H9 (cell line): ENCODE results near the gene DCAF6. TPM values are rescaled to one million over a fixed set of nuclear protein-coding genes. Genes with fewer than 3 reads are reported as not detected.

Experiments used
- DNase-seq: peaks from one replicate; pipeline ENCODE4 v3.0.0-alpha.2; 2017
- H2AFZ ChIP-seq: one replicate; pipeline ENCODE4 v1.6.1; 2013; ENCODE audit warnings: mild to moderate bottlenecking, low read length, control low read depth, moderate library complexity
- H2AK5ac ChIP-seq: 2 replicates; pipeline ENCODE4 v1.6.1; 2013; ENCODE audit warnings: low read length, control low read depth, mixed read lengths; ENCODE audit not compliant: insufficient read length
- H2BK120ac ChIP-seq: one replicate; pipeline ENCODE4 v1.6.1; 2013; ENCODE audit warnings: low read depth, mild to moderate bottlenecking, low read length, control low read depth, inconsistent platforms; ENCODE audit not compliant: poor library complexity, severe bottlenecking
- H2BK12ac ChIP-seq: 2 replicates; pipeline ENCODE4 v1.6.1; 2013; ENCODE audit warnings: low read length, control low read depth, mixed read lengths, low read depth; ENCODE audit not compliant: insufficient read length
- H2BK15ac ChIP-seq: 2 replicates; pipeline ENCODE4 v1.6.1; 2013; ENCODE audit warnings: low read depth, low read length, control low read depth
- H2BK20ac ChIP-seq: one replicate; pipeline ENCODE4 v1.6.1; 2013; ENCODE audit warnings: low read depth, mild to moderate bottlenecking, low read length, control low read depth, inconsistent platforms; ENCODE audit not compliant: poor library complexity, severe bottlenecking
- H2BK5ac ChIP-seq: 2 replicates; pipeline ENCODE4 v1.6.1; 2013; ENCODE audit warnings: low read length, control low read depth, mixed read lengths; ENCODE audit not compliant: insufficient read length
- H3K14ac ChIP-seq: 2 replicates; pipeline ENCODE4 v1.6.1; 2013; ENCODE audit warnings: low read length, control low read depth; ENCODE audit not compliant: insufficient read depth
- H3K18ac ChIP-seq: 2 replicates; pipeline ENCODE4 v1.6.1; 2013; ENCODE audit warnings: low read depth, mild to moderate bottlenecking, mixed read lengths, low read length, control low read depth; ENCODE audit not compliant: insufficient read length
- H3K23ac ChIP-seq: 2 replicates; pipeline ENCODE4 v1.6.1; 2013; ENCODE audit warnings: low read length, control low read depth, mixed read lengths, low read depth; ENCODE audit not compliant: insufficient read length
- H3K23me2 ChIP-seq: 2 replicates; pipeline ENCODE4 v1.6.1; 2013; ENCODE audit warnings: low read depth, mild to moderate bottlenecking, mixed read lengths, low read length, control low read depth; ENCODE audit not compliant: insufficient read length, poor library complexity, severe bottlenecking
- H3K27ac ChIP-seq: 2 replicates; pipeline ENCODE4 v1.5.1; 2013; ENCODE audit warnings: low read length, control low read depth, mixed read lengths, low read depth; ENCODE audit not compliant: insufficient read length
- H3K27me3 ChIP-seq: 2 replicates; pipeline ENCODE4 v1.6.1; 2013; ENCODE audit warnings: low read length, control low read depth, inconsistent platforms; ENCODE audit not compliant: insufficient read depth
- H3K4ac ChIP-seq: 2 replicates; pipeline ENCODE4 v1.6.1; 2013; ENCODE audit warnings: low read depth, mild to moderate bottlenecking, control low read depth, inconsistent platforms, low read length, moderate library complexity
- H3K4me1 ChIP-seq: 2 replicates; pipeline ENCODE4 v1.6.1; 2013; ENCODE audit warnings: low read length, control low read depth, inconsistent platforms; ENCODE audit not compliant: insufficient read depth
- H3K4me2 ChIP-seq: 2 replicates; pipeline ENCODE4 v1.6.1; 2013; ENCODE audit warnings: low read length, control low read depth, mixed read lengths; ENCODE audit not compliant: insufficient read length, insufficient read depth
- H3K56ac ChIP-seq: 2 replicates; pipeline ENCODE4 v1.6.1; 2013; ENCODE audit warnings: low read depth, mild to moderate bottlenecking, mixed read lengths, low read length, control low read depth; ENCODE audit not compliant: insufficient read length
- H3K79me1 ChIP-seq: 2 replicates; pipeline ENCODE4 v1.6.1; 2013; ENCODE audit warnings: low read depth, mild to moderate bottlenecking, moderate library complexity, low read length, control low read depth, inconsistent platforms; ENCODE audit not compliant: insufficient read depth, poor library complexity, severe bottlenecking
- H3K79me2 ChIP-seq: 2 replicates; pipeline ENCODE4 v1.6.1; 2013; ENCODE audit warnings: low read length, control low read depth, inconsistent platforms; ENCODE audit not compliant: insufficient read depth
- H3K9ac ChIP-seq: 2 replicates; pipeline ENCODE4 v1.6.1; 2013; ENCODE audit warnings: low read length, control low read depth, mixed read lengths; ENCODE audit not compliant: insufficient read length; ENCODE audit errors: extremely low read depth
- H3K9me3 ChIP-seq: one replicate; pipeline ENCODE4 v1.6.1; 2013; ENCODE audit warnings: low read depth, low read length, inconsistent platforms; ENCODE audit not compliant: control insufficient read depth
- H3T11ph ChIP-seq: one replicate; pipeline ENCODE4 v1.6.1; 2013; ENCODE audit warnings: mild to moderate bottlenecking, low read length, control low read depth, inconsistent platforms
- H4K20me1 ChIP-seq: one replicate; pipeline ENCODE4 v1.6.1; 2013; ENCODE audit not compliant: control insufficient read depth, insufficient read length, insufficient read depth
- H4K5ac ChIP-seq: 2 replicates; pipeline ENCODE4 v1.6.1; 2013; ENCODE audit warnings: low read depth, mild to moderate bottlenecking, mixed read lengths, low read length, control low read depth; ENCODE audit not compliant: insufficient read length
- H4K8ac ChIP-seq: replicated peaks from 2 replicates; pipeline ENCODE4 v1.6.1; 2013; ENCODE audit warnings: low read length, control low read depth, mixed read lengths, low read depth; ENCODE audit not compliant: insufficient read length
- H4K91ac ChIP-seq: 2 replicates; pipeline ENCODE4 v1.6.1; 2013; ENCODE audit warnings: low read depth, mild to moderate bottlenecking, moderate library complexity, mixed read lengths, low read length, control low read depth; ENCODE audit not compliant: insufficient read length
- H3K27ac Mint-ChIP-seq, 3 experiments: 2 replicates in 2 of 3; 3 replicates in 1 of 3; pipeline ENCODE4 v1.8.0; 2020 to 2021; ENCODE audit warnings: mixed read lengths in 3 of 3, mild to moderate bottlenecking in 1 of 3, moderate library complexity in 1 of 3
- H3K27me3 Mint-ChIP-seq: 2 replicates; pipeline ENCODE4 v1.8.0; 2021; ENCODE audit warnings: low read depth, mild to moderate bottlenecking, moderate library complexity, mixed read lengths
- H3K36me3 Mint-ChIP-seq, 3 experiments: 2 replicates in 2 of 3; 3 replicates in 1 of 3; pipeline ENCODE4 v1.8.0; 2020 to 2021; ENCODE audit warnings: low read depth in 3 of 3, mixed read lengths in 3 of 3; ENCODE audit not compliant: insufficient read depth in 1 of 3
- H3K4me1 Mint-ChIP-seq, 2 experiments: 2 replicates each; pipeline ENCODE4 v1.8.0; 2020; ENCODE audit warnings: mixed read lengths in 2 of 2
- H3K4me3 Mint-ChIP-seq, 2 experiments: 2 replicates in 1 of 2; 3 replicates in 1 of 2; pipeline ENCODE4 v1.8.0; 2020 to 2021; ENCODE audit warnings: mild to moderate bottlenecking in 2 of 2, mixed read lengths in 2 of 2, moderate library complexity in 1 of 2
- H3K9me3 Mint-ChIP-seq, 2 experiments: 2 replicates in 1 of 2; 3 replicates in 1 of 2; pipeline ENCODE4 v1.8.0; 2020; ENCODE audit warnings: mild to moderate bottlenecking in 2 of 2, mixed read lengths in 2 of 2, moderate library complexity in 1 of 2
- CTCF ChIP-seq: fragments of 200-600 bp; sonication (generic); conservative IDR thresholded peaks from 3 replicates; pipeline ENCODE4 v1.8.0; 2021; ENCODE audit warnings: antibody characterized with exemption, mild to moderate bottlenecking
- WGBS: extraction: QIAGEN DNeasy Blood & Tissue Kit; methylation state at CpG from one replicate; pipeline ENCODE4 v1.1.7; 2013; ENCODE audit warnings: missing lambda C conversion rate, low lambda C conversion rate, mixed read lengths; ENCODE audit not compliant: insufficient read length; ENCODE audit errors: extremely low coverage; 5-methylcytosine and 5-hydroxymethylcytosine counted together
- total RNA-seq: library from RNA; stranded (reverse); gene quantifications from 2 replicates; pipeline ENCODE4 v1.2.1, GENCODE V29; 2021

Gene DCAF6
- total RNA-seq, 1 experiment from 2014 or later, result 16.0 TPM

DNA sequence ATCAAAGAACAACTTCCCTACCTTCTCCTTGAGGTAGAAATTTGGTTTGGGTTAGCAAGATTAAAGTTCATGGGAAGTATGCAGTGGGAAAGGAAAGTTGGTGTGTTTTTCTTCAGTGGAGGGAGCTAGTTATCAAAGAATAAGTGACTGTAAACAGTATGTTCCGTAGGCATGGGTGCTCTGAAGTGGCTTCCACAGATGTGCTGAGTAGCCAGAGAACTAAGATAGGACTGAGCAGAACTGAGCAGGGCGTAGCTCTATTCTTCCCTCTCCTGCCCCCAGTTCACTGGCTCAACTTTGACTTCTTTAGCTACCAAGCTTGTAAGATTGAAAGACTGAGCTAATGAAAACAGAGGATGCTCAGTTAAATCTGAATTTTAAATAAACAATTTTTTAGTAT, 26.0 kb upstream of the DCAF6 start:
- Histone ChIP-seq H3K23ac (no peak overlapping the region), H4K91ac (no peak overlapping the region), H2BK15ac (no peak overlapping the region), H4K5ac (no peak overlapping the region), H3K27me3 (no peaks in the 10 kb centered on the region), H3K79me2 (no peaks in the 10 kb centered on the region), H3K18ac (no peak overlapping the region), H2BK120ac (no peak overlapping the region), H4K20me1 (no peaks in the 10 kb centered on the region), H2BK20ac (no peak overlapping the region), H3K9me3 (peaks cover 17% of the 10 kb centered on the region), H4K8ac (no peak overlapping the region), H3K9ac (no peak overlapping the region), H3K4me1 (peaks cover 2% of the 10 kb centered on the region; the same call in 1 of the 2 replicates), H3K56ac (no peak overlapping the region), H3T11ph (no peak overlapping the region), H3K4me2 (no peak overlapping the region), H3K79me1 (no peaks in the 10 kb centered on the region), H2BK5ac (no peak overlapping the region), H2AK5ac (no peak overlapping the region), H2BK12ac (no peak overlapping the region), H2AFZ (no peak overlapping the region), H3K23me2 (no peaks in the 10 kb centered on the region), H3K4ac (no peak overlapping the region), H3K14ac (no peak overlapping the region), H3K27ac (no peak overlapping the region)
- H3K4me1 Mint-ChIP-seq, result peaks cover 22 to 26% of the 10 kb centered on the region in 2 experiments
- H3K27ac Mint-ChIP-seq, result no peak overlapping the region
- no peak for TF ChIP-seq CTCF
- DNase-seq, result no peak
- H3K4me3 Mint-ChIP-seq, result no peak overlapping the region
- no peaks in the 10 kb centered on the region for H3K27me3 Mint-ChIP-seq
- peaks cover 15 to 23% of the 10 kb centered on the region in 2 experiments for H3K9me3 Mint-ChIP-seq
- H3K36me3 Mint-ChIP-seq, result peaks cover 6 to 25% (median 15%) of the 10 kb centered on the region in 3 experiments
- WGBS, result no CpG with 5 or more reads among the region's 2 CpGs
